GM21381 (cell line): ENCODE data around the gene AASDH.

Source experiments
- ATAC-seq: cut with Tn5 transposase; IDR thresholded peaks from one replicate; pipeline ENCODE4 v1.9.1; 2021; ENCODE audit warnings: mild to moderate bottlenecking, moderate library complexity; ENCODE audit not compliant: unreplicated experiment

The AASDH gene, protein sequence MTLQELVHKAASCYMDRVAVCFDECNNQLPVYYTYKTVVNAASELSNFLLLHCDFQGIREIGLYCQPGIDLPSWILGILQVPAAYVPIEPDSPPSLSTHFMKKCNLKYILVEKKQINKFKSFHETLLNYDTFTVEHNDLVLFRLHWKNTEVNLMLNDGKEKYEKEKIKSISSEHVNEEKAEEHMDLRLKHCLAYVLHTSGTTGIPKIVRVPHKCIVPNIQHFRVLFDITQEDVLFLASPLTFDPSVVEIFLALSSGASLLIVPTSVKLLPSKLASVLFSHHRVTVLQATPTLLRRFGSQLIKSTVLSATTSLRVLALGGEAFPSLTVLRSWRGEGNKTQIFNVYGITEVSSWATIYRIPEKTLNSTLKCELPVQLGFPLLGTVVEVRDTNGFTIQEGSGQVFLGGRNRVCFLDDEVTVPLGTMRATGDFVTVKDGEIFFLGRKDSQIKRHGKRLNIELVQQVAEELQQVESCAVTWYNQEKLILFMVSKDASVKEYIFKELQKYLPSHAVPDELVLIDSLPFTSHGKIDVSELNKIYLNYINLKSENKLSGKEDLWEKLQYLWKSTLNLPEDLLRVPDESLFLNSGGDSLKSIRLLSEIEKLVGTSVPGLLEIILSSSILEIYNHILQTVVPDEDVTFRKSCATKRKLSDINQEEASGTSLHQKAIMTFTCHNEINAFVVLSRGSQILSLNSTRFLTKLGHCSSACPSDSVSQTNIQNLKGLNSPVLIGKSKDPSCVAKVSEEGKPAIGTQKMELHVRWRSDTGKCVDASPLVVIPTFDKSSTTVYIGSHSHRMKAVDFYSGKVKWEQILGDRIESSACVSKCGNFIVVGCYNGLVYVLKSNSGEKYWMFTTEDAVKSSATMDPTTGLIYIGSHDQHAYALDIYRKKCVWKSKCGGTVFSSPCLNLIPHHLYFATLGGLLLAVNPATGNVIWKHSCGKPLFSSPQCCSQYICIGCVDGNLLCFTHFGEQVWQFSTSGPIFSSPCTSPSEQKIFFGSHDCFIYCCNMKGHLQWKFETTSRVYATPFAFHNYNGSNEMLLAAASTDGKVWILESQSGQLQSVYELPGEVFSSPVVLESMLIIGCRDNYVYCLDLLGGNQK

DNA sequence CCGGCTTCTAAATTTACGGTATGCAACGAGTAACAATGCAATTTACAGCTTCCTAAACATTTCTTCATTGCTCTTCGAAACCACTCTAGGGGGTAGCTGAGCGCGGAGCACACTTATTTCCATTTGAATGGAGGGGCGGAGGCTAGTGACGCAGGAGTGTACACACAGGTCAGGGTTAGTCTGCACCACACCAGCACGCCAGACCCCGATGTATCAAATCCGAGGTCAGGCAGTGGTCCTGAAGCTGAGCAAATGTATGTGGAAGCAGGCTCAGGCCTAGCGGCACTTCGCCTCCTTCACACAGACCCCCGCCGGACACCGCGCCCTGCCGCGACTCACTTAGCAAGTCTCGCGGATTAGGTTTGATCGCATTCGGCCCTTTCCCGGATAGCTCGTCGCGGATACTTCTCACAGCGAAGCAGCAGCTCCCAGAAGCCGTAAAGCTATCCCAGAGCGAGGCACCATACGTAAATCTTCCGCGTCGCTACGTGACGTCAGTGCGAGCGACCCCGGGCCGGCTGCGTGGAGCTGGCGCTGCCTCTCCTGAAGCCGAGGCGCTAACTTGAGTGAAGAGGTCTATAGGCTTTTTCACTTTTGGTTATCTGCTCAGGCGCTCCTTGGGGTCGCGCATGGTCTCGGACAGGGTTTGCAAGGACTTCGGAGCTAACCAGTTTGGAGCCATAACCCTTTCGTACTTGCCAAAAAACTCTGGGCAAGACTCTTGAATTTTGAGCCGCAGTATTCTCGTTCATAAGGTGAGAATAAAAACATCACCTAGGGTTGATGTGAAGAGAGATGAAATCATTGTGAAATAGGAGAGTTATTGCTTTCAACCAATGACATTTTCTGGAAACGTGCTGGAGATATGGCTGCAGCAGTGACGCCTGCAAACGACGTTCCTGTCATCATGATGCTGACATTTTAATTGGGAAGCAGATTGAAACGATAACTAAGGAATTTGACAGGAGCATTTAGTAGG, at the start of gene AASDH:
TSS of gene AASDH (minus strand) at position 469 of the 979 bp plus-strand sequence. CDS start 3,192 bp downstream, outside the sequence.
- peak; percentile 92 for ATAC-seq

DNA sequence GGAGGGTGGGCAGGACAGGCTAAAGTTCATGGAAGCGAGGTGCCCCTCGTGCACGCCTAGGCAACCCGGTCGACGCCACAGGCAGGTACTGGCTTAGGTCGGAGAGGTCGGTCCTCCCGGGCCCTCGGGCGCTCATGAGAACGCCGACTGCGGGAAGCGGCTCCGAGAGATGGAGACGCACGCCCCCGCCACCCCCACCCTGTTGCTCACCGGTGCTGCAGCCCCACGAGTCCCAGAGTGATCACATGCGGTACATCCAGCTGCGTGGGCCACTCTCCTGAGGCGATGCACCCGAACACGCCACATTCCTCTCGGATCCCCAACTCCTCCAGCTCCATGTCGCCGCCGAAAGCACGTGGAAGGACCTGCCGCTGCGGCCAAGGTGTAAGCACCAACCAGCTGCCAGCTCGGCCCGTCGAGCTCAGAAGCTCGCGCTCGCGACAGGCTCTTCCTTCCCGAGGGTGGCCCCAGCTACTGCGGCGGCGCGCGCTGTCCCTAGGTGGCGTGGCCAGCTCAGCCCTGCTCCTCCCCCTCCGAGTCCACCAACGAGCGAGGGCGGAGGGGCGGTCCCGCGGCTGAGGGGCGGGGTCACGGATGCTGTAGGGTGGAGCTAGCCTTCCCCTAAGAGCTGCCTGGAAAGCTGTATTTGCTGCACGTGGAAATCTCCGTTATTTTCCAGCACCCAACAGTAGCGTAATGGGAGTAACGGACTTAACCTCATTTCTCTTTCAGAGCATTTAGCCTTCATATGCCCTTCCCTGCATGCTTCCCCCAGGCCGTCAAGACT, 48.0 kb upstream of the AASDH start, which contains the start of gene PPAT:
TSS of gene PPAT (minus strand) at position 476 of the 787 bp plus-strand sequence. CDS start at position 338, 138 bp downstream.
- peak; percentile 76 for ATAC-seq

DNA sequence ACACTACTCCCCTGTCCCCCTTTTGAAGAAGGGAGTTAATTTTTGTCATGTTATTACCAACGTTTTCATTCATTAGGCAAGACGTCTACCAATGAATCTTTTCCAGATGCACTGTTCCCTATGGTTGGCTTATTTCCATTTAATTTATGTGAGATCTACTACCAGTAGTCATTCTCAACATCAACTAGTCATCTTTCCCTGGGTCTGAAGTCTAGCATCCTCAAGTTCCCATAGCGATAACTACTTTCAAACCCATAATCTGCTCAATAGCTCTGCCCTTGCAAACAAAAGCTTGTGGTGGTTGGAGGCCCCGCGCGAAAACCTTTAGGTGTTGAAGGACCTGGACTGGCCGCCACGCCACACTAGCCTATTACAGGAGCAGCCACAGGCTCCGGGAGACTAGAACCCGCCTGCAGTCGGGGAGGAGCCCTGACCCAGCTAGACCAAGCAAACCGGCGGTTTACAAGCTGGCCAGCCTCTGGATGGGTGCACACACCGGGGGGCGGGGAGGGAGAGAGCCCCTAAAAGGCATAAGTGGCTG, 47.4 kb upstream of the AASDH start:
- peak; percentile 11 for ATAC-seq

DNA sequence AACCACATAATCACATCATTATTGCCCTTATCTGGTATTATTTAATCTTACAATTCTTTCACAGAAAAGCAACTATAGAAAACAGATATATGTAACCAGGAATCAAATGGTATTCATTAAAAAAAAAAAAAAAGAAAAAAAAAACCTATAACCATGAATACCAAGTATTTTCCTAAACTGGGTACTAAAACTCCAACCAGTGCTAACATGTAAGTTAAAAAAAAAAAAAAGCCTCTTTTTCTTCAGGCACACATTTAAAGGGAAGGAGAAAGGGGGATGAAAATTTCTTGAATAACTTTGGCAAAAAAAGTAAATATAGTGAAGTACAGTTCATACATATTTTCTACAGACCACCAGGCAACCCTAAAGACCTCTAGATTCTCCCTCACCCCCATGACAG, 46.0 kb upstream of the AASDH start:
- ATAC-seq, result no peak

DNA sequence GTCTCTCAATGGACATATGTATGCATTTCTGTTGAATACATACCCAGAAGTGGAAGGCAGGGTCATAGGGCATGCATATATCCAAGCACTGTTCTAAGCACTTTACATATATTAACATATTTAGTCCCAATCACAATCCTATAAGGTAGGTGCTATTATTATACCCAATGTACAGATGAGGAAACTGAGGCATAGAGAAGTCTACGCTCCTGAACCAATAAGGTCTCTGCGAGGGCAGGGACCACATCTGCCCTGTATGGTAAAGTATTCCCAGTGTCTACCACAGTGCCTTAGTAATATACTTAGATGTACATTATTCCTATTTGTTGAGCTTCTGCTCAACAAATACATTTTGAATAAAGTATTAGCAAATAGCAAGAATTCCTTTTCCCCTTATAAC, 42.9 kb upstream of the AASDH start:
- no peak for ATAC-seq

DNA sequence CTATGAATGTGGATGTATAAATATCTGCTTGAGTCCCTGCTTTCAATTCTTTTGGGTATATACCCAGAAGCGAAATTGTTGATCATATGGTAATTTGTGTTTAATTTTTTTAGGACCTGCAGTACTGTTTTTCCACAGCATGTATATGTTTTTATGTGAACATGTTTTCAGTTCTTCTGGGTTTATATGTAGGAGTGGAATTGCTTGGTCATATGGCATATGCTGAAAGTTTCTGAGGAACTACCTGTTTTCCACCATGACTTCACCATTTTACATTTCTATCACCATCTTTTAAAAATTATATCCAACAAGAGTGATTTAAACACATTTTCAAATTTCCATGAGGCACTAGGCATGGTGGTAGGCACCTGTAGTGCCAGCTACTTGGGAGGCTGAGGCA, 39.9 kb upstream of the AASDH start:
- ATAC-seq, result no peak

DNA sequence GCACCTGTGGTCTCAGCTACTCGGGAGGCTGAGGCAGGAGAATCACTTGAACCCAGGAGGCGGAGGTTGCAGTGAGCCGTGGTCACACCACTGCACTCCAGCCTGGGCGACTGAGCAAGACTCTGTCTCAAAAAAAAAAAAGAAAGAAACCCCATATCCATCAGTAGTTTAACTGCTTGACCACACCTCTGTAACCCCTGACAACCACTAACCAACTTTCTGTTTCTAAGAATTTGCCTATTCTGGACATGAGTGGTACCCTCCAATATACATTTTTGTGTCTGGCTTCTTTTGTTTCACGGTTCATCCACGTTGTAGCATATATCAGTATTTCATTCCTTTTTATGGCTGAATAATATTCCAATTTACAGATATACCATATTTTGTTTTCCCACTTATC, 39.0 kb upstream of the AASDH start:
- ATAC-seq, result peak; percentile 73

DNA sequence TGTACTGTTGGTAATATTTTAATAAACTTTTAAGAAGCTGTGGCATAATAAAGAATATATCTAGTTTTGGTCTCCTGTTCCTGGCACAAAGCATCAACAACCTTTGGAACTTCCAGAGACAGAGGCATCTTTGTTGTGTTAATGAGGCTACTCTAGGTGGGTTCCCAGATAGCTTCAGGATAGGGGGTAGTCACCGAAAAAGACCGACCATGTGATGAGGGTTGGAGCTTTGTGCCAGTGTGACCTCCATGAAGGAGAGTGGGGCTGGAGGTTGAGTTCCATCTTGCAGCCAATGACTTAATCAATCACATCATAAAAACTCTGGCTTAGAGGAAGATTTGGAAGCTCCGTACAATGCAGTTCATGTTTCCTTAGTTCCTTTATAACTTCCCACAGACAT, 38.2 kb upstream of the AASDH start:
- no peak for ATAC-seq

DNA sequence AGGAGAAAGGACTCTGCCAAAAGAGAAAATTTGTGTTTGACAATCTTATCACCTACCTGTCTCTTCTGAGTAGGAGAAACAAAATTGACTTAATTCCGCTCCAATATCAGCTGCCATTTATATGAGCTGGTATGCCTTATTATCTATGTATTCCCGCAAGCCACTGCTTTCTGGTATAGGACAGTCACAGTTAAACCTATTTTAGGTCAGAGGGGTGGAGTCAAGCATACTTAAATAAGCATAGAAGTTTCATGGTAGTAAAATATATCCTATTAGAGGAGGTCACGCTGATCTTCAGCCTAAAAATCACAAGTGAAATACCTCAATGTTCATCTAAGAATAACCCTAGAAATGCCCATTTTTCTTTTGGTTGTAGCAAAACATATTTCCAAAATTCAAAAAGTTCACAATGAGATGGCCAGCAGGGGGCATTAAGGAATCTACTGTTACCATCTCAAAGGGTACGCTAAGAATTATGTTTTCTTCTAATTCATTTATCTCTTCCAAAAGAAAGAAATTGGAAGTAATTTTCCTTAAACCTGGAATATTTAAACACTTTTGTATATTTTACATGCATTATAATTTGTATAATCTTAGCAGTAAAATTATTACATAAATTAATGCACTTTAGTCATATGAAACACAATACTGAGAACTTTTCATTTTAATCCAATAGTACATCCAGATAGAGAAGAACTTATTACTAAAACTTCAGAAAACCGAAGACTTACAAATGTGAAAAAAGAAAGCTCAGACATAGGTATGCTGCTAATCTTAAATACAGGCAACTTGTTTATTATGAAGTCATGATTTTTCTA, 37.6 kb upstream of the AASDH start:
- no peak for ATAC-seq

DNA sequence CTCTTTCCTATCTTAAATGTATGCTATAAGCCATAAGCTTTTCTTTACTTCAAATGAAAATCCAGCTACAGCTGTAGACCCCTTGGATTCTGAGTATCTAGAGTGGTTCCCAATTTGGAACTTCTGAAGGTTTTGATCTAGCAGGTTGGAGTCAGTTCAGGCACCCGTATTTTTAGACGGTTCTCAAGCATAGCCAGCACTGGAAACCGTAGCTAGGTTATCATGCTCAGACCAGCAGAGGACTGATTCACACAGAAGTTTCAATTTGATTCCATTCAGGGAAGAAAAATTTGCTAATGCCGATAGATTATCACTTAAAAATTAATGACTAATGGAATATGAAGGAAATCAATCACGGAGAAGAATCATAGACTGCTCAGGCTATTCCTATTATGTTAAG, 36.9 kb upstream of the AASDH start:
- no peak for ATAC-seq

DNA sequence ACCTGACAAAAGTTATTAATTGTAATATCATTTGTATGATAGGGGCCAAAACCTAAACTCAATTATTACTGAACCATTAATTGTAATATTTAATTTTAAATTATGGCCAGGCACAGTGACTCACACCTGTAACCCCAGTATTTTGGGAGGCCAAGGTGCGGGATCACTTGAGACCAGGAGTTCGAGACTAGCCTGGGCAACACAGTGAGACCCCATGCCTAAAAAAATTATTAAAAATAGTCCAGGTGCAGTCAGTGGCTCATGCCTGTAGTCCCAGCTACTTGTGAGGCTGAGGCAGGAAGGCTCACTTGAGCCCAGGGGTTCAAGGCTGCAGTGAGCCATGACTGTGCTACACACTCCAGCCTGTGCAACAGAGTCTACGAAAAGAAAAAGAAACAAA, 30.1 kb upstream of the AASDH start:
- no peak for ATAC-seq

DNA sequence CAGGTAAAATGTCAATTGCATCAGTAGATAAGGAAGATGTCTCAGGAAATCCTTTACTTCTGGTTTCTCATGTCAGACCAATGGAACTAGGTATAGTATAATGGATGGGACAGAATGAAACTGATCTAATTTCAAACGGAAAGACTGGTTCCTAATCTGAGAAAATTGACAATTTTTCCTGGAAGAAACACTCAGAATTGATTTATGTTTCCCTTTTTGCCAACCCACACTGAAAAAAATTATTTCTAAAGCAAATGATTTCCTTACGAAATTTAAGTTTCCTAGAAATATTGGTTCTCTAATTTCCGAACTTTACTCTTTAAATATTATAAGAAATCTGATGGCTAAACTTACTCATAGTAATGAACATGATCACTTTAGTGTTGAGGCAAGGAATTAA, 29.1 kb upstream of the AASDH start:
- ATAC-seq, result no peak

DNA sequence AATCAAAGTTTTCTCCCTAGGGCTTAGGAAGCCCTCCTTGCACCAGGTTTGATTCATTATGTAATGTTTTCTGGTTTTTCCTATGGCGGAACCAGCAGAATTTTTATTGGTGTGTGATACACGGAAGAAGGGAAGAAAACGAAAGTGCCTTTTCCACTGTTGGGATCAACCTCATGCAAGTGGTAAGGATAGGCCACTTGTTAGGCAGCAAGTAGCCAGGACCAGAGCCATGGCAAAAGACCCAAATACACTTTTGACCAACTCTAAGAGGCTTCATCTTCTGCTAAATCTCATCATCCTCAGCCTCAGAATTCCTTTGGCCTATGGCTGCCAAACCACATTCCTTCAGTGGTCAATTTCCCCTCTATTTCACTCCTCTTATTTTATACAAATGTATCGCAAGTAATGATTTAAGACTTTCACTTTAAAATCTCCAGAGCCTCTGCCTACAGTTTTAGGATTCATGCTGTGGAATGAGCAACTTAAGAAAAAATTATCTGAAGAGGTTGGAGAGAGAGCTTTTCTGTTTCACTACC, 26.9 kb upstream of the AASDH start:
- no peak for ATAC-seq

DNA sequence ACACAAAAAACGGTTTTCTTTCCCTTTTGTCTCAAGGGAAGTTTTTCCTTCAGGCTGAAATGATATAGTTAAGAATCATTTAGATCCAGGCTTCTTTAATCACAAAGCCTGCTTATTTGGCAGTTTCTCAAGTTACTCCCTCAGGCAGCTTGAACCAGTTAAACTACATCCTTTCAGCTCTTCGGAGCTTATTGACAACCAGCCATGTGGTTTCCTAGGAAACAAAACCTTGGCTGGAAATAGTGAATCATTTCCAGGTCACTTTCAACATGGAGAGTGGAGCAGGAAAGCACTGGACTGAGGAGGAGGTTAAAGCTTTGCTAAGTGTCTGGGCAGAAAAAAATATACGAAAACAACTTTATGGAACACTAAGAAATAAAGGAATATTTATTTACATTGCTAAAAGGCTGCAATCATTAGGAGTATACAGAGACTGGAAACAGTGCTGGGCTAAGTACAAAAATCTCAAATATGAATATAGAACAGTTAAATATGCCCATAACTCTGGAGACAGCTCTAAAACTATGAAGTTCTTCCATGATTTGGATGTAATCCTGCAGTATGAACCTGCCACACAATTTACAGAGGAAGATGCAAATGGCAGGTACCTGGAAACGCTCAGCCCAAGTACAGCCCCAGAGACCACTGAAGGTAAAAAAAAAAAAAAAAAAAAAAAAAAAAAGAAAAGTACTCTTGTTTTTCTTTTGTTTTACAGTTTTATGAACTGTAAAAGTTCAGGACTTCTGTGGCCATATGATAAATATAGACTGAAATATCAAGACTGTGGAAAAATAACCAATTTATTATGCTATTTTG, 23.2 kb upstream of the AASDH start:
- ATAC-seq, result no peak

DNA sequence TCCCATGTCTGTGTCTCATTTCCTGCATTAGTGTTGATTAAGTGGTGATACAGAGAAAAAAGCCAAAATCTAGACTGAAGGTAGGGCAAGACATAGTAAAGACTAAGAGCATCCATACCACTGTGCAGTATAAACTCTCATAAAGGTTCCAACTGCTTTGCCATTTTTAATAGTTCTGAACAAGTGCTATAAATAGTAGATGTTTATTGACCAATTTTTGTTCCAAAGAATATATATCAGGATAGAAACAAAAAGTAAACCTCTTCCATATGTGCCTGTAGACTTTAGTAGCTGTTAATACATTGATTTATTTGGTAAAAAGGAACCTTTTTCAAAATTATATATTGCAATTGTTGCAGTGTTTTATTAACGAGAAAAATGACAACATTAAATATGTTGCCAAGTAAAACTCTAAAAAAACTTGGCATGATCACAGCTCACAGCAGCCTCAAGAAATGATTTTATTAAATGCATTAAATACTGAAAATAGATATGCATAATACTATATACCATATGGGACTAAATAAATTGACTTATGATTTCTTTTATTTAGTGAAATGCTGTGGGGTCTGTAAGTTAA, 22.3 kb upstream of the AASDH start:
- no peak for ATAC-seq

DNA sequence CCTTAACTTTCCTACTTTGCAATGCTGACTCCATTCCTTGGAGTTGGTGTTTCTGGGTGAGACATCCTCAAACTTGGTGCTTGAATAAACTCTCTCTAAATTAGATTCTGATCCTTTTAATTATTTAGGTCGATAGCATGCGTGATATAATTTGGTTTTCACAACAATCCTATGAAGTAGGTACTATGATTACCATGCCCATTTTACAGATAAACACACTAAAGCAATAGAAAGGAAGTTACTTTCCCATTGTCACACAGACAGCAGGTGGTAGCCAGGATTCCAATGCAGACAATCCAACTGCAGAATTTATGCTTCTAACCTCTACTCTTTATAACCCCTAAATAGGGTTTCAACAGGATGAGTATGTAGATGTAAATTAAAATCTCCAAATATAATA, 21.7 kb upstream of the AASDH start:
- ATAC-seq, result no peak

DNA sequence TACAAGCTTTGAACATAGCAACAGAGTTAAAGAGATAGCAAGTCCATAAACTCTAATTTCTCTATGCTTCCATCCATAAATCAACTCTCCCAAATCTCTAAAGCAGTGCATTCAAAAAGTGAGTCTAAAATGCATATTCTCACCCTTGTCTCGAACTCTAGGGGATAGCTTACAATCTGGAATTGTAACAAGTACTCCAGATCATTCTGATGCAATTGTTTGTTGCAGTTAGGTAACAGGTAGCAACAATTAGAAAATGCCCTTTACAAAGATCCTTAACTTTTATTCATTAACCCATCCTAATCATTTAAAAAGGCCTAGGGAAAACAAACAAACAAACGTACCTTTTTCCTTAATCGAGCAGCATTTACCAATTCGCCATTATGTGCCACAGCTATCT, 18.9 kb upstream of the AASDH start:
- ATAC-seq, result no peak
